ENCODE measurements around the gene BHMT2. TPM values are rescaled to one million over a fixed set of nuclear protein-coding genes. Genes with fewer than 3 reads are reported as not detected.
A peak's percentile ranks its signal among the peaks of the same experiment; 100 is the strongest.

The BHMT2 gene
- 10 to 100 TPM; 10.1 to 12.0 TPM for total RNA-seq
- 10.1 TPM for polyA plus RNA-seq (ENCODE audit: insufficient read depth, low read depth, low replicate concordance)
- long read RNA-seq, donor 1, partial matches to known transcripts, result 15 of 19 reads
- long read RNA-seq, donor 1, other reads (novel, unspliced or antisense), result 0 of 19 reads
- long read RNA-seq, donor 2, partial matches to known transcripts, result 0 of 4 reads
- long read RNA-seq, donor 2, other reads (novel, unspliced or antisense), result 0 of 4 reads

GRCh38 chr5:79069488-79070349 is at the start of gene BHMT2, which contains the start of gene DMGDH:
BHMT2 (plus strand) TSS chr5:79069767; CDS start chr5:79069783, 16 bp downstream.
DMGDH (minus strand) TSS chr5:79069674; CDS start chr5:79069620, 54 bp downstream.
- H3K4me3 ChIP-seq, result peak within 1 kb of the TSS; percentile 58 to 67
- no peaks in the 10 kb centered on the region for H3K4me1 ChIP-seq
- TF ChIP-seq CTCF (IDR thresholded peaks at IDR 0.05) (no peak), POLR2A (IDR thresholded peaks at IDR 0.05) (no peak)
- DNase-seq, result peak; percentile 45
- intact Hi-C loops (cut with DNase I; ENCODE audit: low total_unique reads), result no loop called here
- H3K27me3 ChIP-seq, result no peaks in the 10 kb centered on the region
- no peaks in the 10 kb centered on the region for H3K36me3 ChIP-seq (ENCODE audit: low read depth, missing control alignments)
- H3K9me3 ChIP-seq, result no peaks in the 10 kb centered on the region
- H3K27ac ChIP-seq, result peak within 1 kb of the TSS; percentile 68 to 75
- 10 to 19% methylated on average over 30 to 76 of the region's 79 CpGs for WGBS, 2 donors

- peaks cover 5% of the 10 kb centered on the region for H3K4me1 ChIP-seq
- no peak overlapping the region for H3K27ac ChIP-seq
- 11 to 19% methylated on average over 14 of the region's 14 CpGs for WGBS, 2 donors
- intact Hi-C loops (cut with DNase I; ENCODE audit: low total_unique reads), result no loop called here
- DNase-seq, result peak; percentile 70
- no peaks in the 10 kb centered on the region for H3K27me3 ChIP-seq
- no peaks in the 10 kb centered on the region for H3K36me3 ChIP-seq (ENCODE audit: low read depth, missing control alignments)
- H3K4me3 ChIP-seq, result no peak overlapping the region
- peak; percentile 43 to 74 (median 47) for TF ChIP-seq CTCF (IDR thresholded peaks at IDR 0.05)
- TF ChIP-seq POLR2A (IDR thresholded peaks at IDR 0.05), result no peak
- no peaks in the 10 kb centered on the region for H3K9me3 ChIP-seq
Measured at GRCh38 chr5:79020861-79021561, 48.6 kb upstream of the BHMT2 start.

GRCh38 chr5:79021753-79022152 is 47.8 kb upstream of the BHMT2 start:
- 31 to 32% methylated on average over 4 of the region's 4 CpGs for WGBS, 2 donors
- Histone ChIP-seq H3K27ac (no peak overlapping the region), H3K36me3 (ENCODE audit: low read depth, missing control alignments) (no peaks in the 10 kb centered on the region), H3K4me3 (no peak overlapping the region), H3K9me3 (no peaks in the 10 kb centered on the region), H3K27me3 (no peaks in the 10 kb centered on the region), H3K4me1 (peaks cover 5% of the 10 kb centered on the region)
- TF ChIP-seq POLR2A (IDR thresholded peaks at IDR 0.05) (no peak), CTCF (IDR thresholded peaks at IDR 0.05) (no peak)
- intact Hi-C loops (cut with DNase I; ENCODE audit: low total_unique reads), result no loop called here
- no peak for DNase-seq

- no peak overlapping the region for H3K4me3 ChIP-seq
- H3K27ac ChIP-seq, result no peak overlapping the region
- intact Hi-C loops (cut with DNase I; ENCODE audit: low total_unique reads), result no loop called here
- no peaks in the 10 kb centered on the region for H3K9me3 ChIP-seq
- peaks cover 5% of the 10 kb centered on the region for H3K4me1 ChIP-seq
- DNase-seq, result no peak
- WGBS, 2 donors, result 93% methylated on average over 2 of the region's 2 CpGs
- no peaks in the 10 kb centered on the region for H3K36me3 ChIP-seq (ENCODE audit: low read depth, missing control alignments)
- TF ChIP-seq POLR2A (IDR thresholded peaks at IDR 0.05) (no peak), CTCF (IDR thresholded peaks at IDR 0.05) (no peak)
- H3K27me3 ChIP-seq, result no peaks in the 10 kb centered on the region
Measured at GRCh38 chr5:79022771-79023170, 46.8 kb upstream of the BHMT2 start.

All from testis (tissue), 5 donors.